Lower leg skin (tissue), 3 donors: ENCODE results near the gene ZCCHC24.

Experiments
- CTCF ChIP-seq, 3 donors: fragments of 450-650 bp; IDR thresholded peaks; one replicate each; pipeline ENCODE4 v1.5.1; 2016; ENCODE audit warnings: antibody characterized with exemption in 3 of 3, mild to moderate bottlenecking in 3 of 3, moderate library complexity in 2 of 3
- POLR2A ChIP-seq, 2 donors: fragments of 450-650 bp; IDR thresholded peaks; one replicate each; pipeline ENCODE4 v1.6.1; 2016 to 2017; ENCODE audit warnings: antibody characterized with exemption in 2 of 2, mild to moderate bottlenecking in 1 of 2, moderate library complexity in 1 of 2

- TF ChIP-seq POLR2A (IDR thresholded peaks at IDR 0.05) (no peak), CTCF (IDR thresholded peaks at IDR 0.05) (no peak)
Measured at GRCh38 chr10:79403441-79404230, 41.8 kb downstream of the ZCCHC24 start.
